ENCODE measurements around the gene DYRK3. TPM values are rescaled to one million over a fixed set of nuclear protein-coding genes. Genes with fewer than 3 reads are reported as not detected.

DYRK3 gene
- total and polyA plus RNA-seq, 2 of the 8 experiments (the other 6 are each of a cell fraction or from before 2014, with no cell fraction given): 2.1 to 8.5 TPM

DNA sequence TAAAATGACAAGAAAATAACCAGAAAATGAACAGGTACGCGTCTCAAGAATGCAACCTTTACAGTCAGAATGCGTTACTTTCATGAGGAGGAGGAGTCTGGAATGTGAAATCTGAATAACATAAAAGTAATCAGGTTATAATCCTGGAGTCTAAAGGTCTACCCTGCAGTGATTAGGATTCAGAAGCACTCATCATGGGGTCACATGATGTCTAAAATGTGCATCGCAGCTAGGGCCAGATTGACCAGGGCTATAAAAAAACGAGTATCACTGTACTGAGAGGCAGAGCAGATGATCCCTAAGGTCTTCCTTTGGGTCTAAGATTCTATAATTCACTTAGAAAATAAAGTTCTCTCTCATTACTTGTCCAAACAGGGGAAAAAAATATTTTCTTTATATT is 30.5 kb upstream of the DYRK3 start:
- no peak overlapping the region for H4K91ac ChIP-seq (replicated peaks; ENCODE audit: insufficient read length, low read length)
- no peak overlapping the region for H2AFZ ChIP-seq (ENCODE audit: low read length)
- no peaks in the 10 kb centered on the region for H3K9me3 ChIP-seq (ENCODE audit: insufficient read depth in 2 of 2, low read depth in 1 of 2, low read length in 1 of 2)
- no peak overlapping the region for H3K4me3 ChIP-seq (ENCODE audit: extremely low read depth in 1 of 4, insufficient read depth in 2 of 4, low read depth in 3 of 4, low read length in 4 of 4)
- no peaks in the 10 kb centered on the region for H3K79me2 ChIP-seq (ENCODE audit: control insufficient read depth in 1 of 2, insufficient read depth in 2 of 2, low read length in 2 of 2)
- H3K27me3 ChIP-seq (replicated peaks in 1 of 4; ENCODE audit: control insufficient read depth in 3 of 4, extremely low read depth in 1 of 4, insufficient read depth in 3 of 4, low read length in 3 of 4): no peaks in the 10 kb centered on the region
- H3K9ac ChIP-seq (replicated peaks in 1 of 4; ENCODE audit: extremely low read depth in 1 of 4, low read depth in 3 of 4, low read length in 3 of 4): no peak overlapping the region
- H3K18ac ChIP-seq (ENCODE audit: extremely low read depth, low read length): no peak overlapping the region
- ChIA-PET POLR2A (ENCODE audit: partially characterized antibody) (no interaction called here), CTCF (ENCODE audit: partially characterized antibody) (interaction anchor here (0.6 to 1.7 kb wide), 7 partner anchors 16 to 470 kb away, joined by 3 to 7 read pairs (median 5); no protein-coding TSS in a partner anchor)
- H4K8ac ChIP-seq (ENCODE audit: extremely low read depth, insufficient read depth, low read length): no peak overlapping the region
- H3K4ac ChIP-seq (replicated peaks; ENCODE audit: insufficient read length, low read depth, low read length): no peak overlapping the region
- no peak overlapping the region for H2BK15ac ChIP-seq (ENCODE audit: low read length)
- H2AK5ac ChIP-seq (ENCODE audit: low read depth, low read length): no peak overlapping the region
- H2BK12ac ChIP-seq (ENCODE audit: low read depth, low read length): no peak overlapping the region
- H4K5ac ChIP-seq (ENCODE audit: insufficient read length, low read depth, low read length): no peak overlapping the region
- no peak overlapping the region for H3K56ac ChIP-seq (replicated peaks; ENCODE audit: insufficient read length, low read depth, low read length)
- H3K36me3 ChIP-seq (ENCODE audit: control insufficient read depth in 2 of 4, insufficient read depth in 4 of 4, low read length in 3 of 4): peaks cover 0 to 20% (median 4%) of the 10 kb centered on the region in 4 experiments; a peak in 6 of 8 replicates
- H2BK120ac ChIP-seq (replicated peaks; ENCODE audit: low read depth, low read length): no peak overlapping the region
- H3K4me2 ChIP-seq (ENCODE audit: insufficient read depth in 1 of 2, low read depth in 2 of 2, low read length in 2 of 2): no peak overlapping the region
- WGBS, 2 experiments (ENCODE audit: extremely low coverage in 1 of 2, insufficient coverage in 1 of 2, insufficient read length in 1 of 2, insufficient replicate concordance in 2 of 2, low coverage in 1 of 2, low lambda C conversion rate in 2 of 2, missing lambda C conversion rate in 1 of 2): 93% methylated on average over 5 of the region's 5 CpGs; no CpG with 5 or more reads in 1 of the 2 experiments
- DNase-seq (ENCODE audit: low read depth in 1 of 2, low spot score in 2 of 2) (no peak), FAIRE-seq (no peak)
- no peak overlapping the region for H3K23ac ChIP-seq (ENCODE audit: insufficient read length)
- peaks cover 0 to 1% of the 10 kb centered on the region in 2 experiments for H4K20me1 ChIP-seq (replicated peaks in 1 of 2; ENCODE audit: control insufficient read depth in 1 of 2, insufficient read depth in 2 of 2, low read length in 2 of 2)
- H3K4me1 ChIP-seq (replicated peaks in 1 of 4; ENCODE audit: control insufficient read depth in 3 of 4, insufficient read depth in 4 of 4, low read length in 3 of 4): no peaks in the 10 kb centered on the region
- no peak overlapping the region for H2BK20ac ChIP-seq (ENCODE audit: low read length)
- no peak overlapping the region for H3K14ac ChIP-seq (ENCODE audit: insufficient read length)
- no peaks in the 10 kb centered on the region for H3K79me1 ChIP-seq (ENCODE audit: low read depth, low read length)
- H3K23me2 ChIP-seq (ENCODE audit: low read depth, low read length): no peaks in the 10 kb centered on the region
- H3K27ac ChIP-seq (ENCODE audit: low read depth, low read length): no peak overlapping the region
- no peak overlapping the region for H2BK5ac ChIP-seq (ENCODE audit: low read depth, low read length)
- TF ChIP-seq POLR2A (IDR thresholded peaks at IDR 0.05; ENCODE audit: control extremely low read depth in 1 of 2, low read depth in 2 of 2, low read length in 2 of 2) (no peak), CREB1 (IDR thresholded peaks at IDR 0.05) (no peak), GTF2F1 (IDR thresholded peaks at IDR 0.05; ENCODE audit: borderline replicate concordance, low read depth, low read length) (no peak), SAP30 (IDR thresholded peaks at IDR 0.05; ENCODE audit: insufficient read depth, insufficient replicate concordance, low read length) (no peak), TEAD4 (IDR thresholded peaks at IDR 0.05; ENCODE audit: low read depth, low read length) (no peak), SP1 (IDR thresholded peaks at IDR 0.05; ENCODE audit: low read depth, low read length) (no peak), JUND (IDR thresholded peaks at IDR 0.05; ENCODE audit: low read length) (no peak), SRF (IDR thresholded peaks at IDR 0.05; ENCODE audit: low read depth, low read length) (no peak), JUN (IDR thresholded peaks at IDR 0.05; ENCODE audit: low read depth, low read length) (no peak), EP300 (IDR thresholded peaks at IDR 0.05; ENCODE audit: borderline replicate concordance in 1 of 2, low read depth in 2 of 2, low read length in 2 of 2) (no peak), CBX5 (IDR thresholded peaks at IDR 0.05; ENCODE audit: low read depth, low read length) (no peak), SP4 (IDR thresholded peaks at IDR 0.05; ENCODE audit: low read length) (no peak), CHD1 (IDR thresholded peaks at IDR 0.05; ENCODE audit: low read depth, low read length) (no peak), CHD2 (IDR thresholded peaks at IDR 0.05; ENCODE audit: low read length) (no peak)
- TF ChIP-seq, protein P1, sequence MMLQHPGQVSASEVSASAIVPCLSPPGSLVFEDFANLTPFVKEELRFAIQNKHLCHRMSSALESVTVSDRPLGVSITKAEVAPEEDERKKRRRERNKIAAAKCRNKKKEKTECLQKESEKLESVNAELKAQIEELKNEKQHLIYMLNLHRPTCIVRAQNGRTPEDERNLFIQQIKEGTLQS (IDR thresholded peaks at IDR 0.05; ENCODE audit: insufficient read depth, low read depth, low read length): no peak
- TF ChIP-seq, protein P2, sequence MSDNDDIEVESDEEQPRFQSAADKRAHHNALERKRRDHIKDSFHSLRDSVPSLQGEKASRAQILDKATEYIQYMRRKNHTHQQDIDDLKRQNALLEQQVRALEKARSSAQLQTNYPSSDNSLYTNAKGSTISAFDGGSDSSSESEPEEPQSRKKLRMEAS (IDR thresholded peaks at IDR 0.05): no peak

All from H1 (cell line).